Sciatic nerve (tissue), 2 donors: ENCODE measurements around the gene CALN1. TPM values are rescaled to one million over a fixed set of nuclear protein-coding genes. Genes with fewer than 3 reads are reported as not detected.
"Not testable (repeated sequence)": the region's sequence is repeated elsewhere in the genome, so short reads cannot be mapped to it uniquely, and the experiment has no call there.

ENCODE experiments used
- ATAC-seq: fragments of 200-7000 bp; cut with Tn5 transposase; one replicate; pipeline ENCODE4 v1.9.1; 2020; ENCODE audit warnings: mild to moderate bottlenecking, moderate library complexity
- DNase-seq: peaks from one replicate; pipeline ENCODE4 v3.0.0-alpha.2; 2020; ENCODE audit warnings: low spot score
- intact Hi-C: fragments of 100-400 bp; cut with DNase I; formaldehyde crosslinking; loops from one replicate; pipeline ENCODE4 v1.14.2; 2022
- total RNA-seq: library from RNA; stranded (reverse); fragmentation: NEBNext Ultra II Directional; extraction: Animal tissue kit (Norgen Biotek cat#: 25700); gene quantifications from one replicate; pipeline ENCODE4 v1.2.1, GENCODE V29; 2021
- donor health status: DM: no; HTN: no; CAD: no.
- donor health status: DM: no; HTN: no; CAD: no.

CALN1 gene
- 0.53 TPM for total RNA-seq

DNA sequence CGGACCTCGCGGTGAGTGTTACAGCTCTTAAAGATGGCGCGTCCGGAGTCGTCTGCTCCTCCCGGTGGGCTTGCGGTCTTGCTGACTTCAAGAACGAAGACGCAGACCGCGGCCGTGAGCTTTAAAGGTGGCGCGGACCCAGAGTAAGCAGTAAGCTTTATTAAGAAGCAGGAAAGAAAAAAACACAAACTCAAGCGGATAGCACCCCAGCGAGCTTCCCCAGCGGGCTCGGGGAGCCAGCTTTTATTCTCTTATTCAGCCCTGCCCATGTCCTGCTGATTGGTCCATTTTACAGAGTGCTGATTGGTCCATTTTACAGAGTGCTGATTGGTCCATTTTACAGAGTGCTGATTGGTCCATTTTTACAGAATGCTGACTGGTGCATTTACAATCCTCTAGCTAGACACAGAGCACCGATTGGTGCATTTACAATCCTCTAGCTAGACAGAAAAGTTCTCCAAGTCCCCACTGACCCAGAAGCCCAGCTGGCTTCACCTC, at the start of gene CALN1:
TSS of gene CALN1 (minus strand) at position 218 of the 498 bp plus-strand sequence.
- ATAC-seq, intact Hi-C loops, DNase-seq: not testable (repeated sequence)

DNA sequence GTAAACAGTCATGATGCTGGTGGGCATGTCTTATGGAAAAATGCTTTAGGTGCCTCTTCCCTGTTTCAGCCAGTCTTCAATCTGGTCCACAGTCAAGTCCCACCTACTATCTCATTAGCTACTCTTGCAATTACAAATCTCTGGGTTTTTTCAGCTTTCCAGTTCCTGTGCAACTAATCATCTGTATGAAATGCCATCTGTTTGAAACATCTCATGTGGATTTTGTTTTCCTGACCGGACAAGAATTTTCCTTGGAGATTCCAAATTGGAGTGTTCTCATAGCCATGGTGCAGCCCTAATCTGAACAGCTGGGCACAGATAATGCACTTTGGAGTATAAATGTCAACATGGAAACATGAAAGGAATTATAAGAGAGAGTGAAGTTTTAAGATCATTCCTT, 41.3 kb upstream of the CALN1 start:
- intact Hi-C loops: no loop called here
- no peak for DNase-seq

DNA sequence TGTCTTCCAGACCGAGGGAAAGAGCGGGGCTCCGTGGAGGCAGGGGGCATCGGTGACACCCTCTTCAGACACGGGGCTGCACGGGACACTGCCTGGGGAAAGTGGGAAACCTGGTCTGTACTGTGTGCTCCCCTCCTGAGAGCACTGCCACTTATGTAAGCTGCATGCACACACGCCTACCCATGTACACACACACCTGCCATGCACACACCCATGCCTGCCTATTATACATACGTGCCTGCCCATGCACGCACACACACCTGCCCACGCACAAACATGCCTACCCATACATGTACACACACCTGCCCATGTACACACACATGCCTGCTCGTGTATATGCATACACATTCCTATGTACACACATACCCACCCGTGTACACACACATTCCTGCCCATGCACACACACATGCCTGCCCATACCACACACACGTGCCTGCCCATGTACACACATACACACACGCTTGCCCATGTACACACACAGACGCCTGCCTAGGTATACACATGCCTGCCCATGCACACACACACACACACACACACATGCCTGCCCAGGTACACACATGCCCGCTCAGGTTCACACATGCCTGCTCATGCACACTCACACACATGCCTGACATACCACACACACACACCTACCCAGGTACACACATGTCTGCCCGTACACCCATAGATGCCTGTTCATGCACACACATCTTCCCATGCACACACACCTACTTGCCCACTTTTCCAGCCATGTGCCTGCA, 35.5 kb upstream of the CALN1 start:
- ATAC-seq (no peak), DNase-seq (no peak)

More for the DNA sequence above, 41.3 kb upstream of the CALN1 start:
- ATAC-seq: no peak

DNA sequence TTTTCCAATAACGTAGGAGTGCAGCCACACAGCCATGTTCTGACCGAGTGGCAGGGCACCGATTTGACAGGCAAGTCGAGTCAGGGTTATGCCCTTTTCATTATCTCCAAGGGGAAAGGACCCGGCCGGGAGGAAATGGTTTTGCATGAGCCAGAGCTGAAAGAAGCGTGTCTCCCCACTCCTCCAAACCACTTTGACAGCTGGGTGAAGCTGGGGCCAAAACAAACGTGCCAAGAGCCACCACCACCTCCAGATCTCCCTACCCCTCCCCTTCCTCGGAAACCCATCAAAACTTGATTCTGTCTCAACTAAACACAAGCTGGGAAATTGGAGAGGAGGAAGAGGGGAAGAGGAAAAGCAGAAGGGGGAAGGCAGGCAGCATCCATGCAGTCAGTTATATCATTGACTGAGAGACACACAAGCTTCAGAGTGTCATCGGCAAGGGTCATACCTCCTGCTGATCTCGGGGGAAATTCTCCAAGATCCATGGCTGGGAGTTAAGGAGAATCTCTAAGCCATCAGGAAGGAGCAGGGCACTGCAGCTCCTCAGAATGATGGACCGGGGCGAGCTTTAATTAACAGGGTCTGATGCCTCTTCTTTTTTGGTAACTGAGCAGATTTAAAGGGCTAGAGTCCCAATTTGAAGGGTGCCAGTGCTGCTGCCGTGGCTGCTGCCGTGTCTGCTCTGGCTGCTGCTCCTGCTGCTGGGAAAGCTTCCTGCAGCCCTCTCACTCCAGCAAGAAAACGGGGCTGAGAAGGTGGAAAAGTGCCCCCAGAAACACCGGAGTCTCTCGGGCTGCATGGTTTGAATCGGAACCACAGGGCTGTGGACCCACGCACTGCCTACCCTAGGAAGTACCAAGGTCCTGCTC, 34.7 kb upstream of the CALN1 start:
- intact Hi-C loops: no loop called here
- DNase-seq: no peak
- ATAC-seq: no peak

More for the DNA sequence above, 35.5 kb upstream of the CALN1 start:
- intact Hi-C loops: no loop called here

DNA sequence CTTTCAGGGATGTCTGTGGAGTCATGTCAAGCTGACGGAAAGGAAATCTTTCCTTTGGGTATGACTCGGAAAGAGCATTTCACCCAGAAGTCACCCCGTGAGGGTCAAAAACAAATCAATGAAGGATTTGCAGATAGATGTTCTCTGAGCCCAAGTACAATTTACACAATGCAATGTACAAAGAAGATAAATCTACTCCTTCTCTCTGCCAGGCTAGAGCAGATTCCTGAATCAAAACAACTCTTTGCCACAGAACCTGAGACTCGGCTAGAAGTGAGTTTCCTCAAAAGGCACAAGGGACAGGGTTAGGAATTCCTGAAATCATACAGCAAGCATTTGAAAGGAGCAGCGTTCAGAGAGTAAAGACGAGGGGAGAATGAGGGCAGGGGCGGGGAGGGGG, 34.0 kb upstream of the CALN1 start:
- no peak for ATAC-seq

DNA sequence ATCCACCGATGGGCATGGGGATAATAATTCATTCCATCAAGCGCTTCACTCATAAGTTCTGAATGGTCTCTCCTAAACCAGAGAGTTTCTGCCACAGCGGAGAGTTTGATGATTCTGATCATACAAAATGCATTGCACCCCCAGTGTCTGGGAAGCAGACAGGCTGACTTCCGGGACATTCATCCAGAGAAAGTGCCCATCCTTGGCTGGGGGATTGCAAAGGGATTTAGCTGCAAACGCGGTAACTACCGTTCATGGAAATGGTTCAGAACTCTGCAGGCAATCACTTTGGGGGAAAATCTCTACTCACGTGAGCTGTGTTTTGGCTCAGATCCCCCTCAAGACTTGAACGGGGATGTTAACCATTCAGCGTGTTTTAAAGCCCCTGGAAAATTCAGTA, 33.4 kb upstream of the CALN1 start:
- ATAC-seq (no peak), DNase-seq (no peak)
- intact Hi-C loops: no loop called here

More for the DNA sequence above, 34.0 kb upstream of the CALN1 start:
- intact Hi-C loops: no loop called here
- no peak for DNase-seq

DNA sequence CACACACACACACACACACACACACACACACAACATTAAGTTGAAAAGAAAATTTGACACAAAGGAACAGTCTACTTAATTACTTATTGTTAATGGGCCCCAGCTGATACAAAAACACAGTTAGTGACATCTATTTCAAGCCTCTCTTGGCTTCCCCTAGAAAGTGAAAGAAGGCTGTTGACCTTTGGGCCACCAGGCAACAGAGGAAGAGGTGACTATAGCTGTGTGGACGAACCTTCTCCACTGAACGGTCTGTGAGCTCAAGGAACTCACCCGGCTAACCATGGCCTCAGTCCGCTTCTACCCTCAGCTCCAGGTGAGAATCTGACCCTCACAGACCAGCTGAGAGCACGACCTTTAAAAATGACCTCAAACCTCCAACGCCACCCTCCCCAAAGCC, 32.9 kb upstream of the CALN1 start:
- intact Hi-C loops: no loop called here
- ATAC-seq: no peak
- no peak for DNase-seq

DNA sequence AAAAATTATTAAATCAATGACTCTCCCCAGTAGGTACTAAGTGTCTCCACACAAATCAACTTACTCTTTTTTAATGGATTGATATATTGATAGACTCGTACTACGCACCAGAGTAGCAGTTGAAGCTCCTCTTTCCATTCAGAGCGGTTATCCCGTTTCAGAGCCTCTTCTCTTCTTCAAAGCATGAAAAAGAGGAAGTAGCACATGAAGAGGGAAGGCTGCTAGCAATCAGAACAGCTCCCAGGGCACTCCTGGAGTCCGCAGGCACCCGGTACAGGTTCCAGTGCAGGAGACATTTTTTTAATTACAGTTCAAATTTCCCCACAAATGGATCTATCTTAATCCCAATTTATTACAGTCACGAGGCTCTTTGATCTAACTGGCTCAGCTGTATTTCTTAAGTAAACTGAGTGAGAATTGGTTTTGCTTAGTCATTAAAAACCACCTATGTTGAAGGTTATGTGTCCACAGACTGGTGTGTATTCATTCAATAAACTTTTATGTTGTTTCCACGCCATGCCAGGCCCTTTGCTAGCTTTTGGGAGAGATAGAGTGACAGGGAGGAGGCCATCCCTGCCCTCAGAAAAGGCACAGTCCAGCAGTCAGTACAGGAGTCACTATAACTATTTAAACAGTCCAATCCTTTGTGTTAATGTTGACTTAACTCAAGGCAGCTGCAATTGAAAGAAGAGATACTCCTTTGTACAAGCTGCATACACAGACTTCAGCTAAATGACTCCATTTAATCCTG, 32.1 kb upstream of the CALN1 start:
- intact Hi-C loops: no loop called here
- DNase-seq (no peak), ATAC-seq (peak; percentile 52)

DNA sequence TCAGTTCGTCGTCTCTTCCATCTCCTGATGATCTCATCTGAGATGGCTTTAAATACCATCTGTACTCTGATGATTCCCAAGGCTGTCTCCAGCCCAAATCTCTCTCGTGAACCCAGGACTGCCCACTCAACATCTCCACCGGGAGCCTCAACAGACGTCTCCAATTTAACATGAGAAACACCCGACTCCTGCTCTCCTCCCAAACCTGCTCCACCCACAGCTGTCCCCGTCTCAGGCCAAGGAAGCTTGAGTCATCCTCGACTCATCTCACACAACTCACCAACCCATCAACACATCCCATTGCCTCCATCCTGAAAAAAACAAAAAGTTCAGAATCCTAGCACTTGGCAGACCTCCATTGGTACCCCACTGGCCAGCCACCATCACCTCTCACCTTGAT, 29.7 kb upstream of the CALN1 start:
- DNase-seq: no peak
- no peak for ATAC-seq
- intact Hi-C loops: no loop called here

DNA sequence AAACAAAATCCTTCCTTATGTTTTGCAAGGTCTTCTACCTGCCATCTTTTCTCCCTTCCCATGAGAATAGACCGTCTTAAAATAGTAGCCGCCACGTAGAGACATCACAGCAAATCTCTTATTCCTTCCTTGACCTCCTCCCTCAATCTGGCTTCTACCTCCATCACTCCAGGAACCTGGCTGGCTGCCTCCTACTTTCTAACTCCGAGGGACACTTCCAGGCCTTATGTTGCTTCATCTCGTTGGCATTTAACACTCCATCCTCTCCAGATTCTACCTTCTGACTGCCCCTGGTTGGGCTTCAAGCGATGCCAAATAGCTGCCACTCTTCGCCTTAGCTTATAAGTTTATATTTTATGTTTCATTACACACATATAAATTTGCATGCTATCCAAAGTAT, 26.4 kb upstream of the CALN1 start:
- intact Hi-C loops: no loop called here
- DNase-seq (no peak), ATAC-seq (no peak)

DNA sequence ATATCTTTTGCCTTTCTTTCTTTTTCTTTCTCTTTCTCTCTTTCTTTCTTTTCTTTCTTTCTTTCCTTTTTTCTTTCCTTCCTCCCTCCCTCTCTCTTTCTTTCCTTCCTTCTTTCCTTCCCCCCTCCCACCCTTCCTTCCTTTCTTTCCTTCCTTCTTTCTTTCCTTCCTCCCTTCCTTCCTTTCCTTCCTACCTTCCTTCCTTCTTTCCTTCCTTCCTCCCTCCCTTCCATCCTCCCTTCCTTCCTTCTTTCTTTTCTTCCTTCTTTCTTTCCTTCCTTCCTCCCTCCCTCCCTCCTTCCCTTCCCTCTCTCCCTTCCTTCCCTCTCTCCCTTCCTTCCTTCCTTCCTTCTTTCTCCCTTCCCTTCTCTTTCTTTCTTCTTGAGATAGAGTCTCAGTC, 25.5 kb upstream of the CALN1 start:
- ATAC-seq (no peak), DNase-seq (no peak)
- intact Hi-C loops: no loop called here

DNA sequence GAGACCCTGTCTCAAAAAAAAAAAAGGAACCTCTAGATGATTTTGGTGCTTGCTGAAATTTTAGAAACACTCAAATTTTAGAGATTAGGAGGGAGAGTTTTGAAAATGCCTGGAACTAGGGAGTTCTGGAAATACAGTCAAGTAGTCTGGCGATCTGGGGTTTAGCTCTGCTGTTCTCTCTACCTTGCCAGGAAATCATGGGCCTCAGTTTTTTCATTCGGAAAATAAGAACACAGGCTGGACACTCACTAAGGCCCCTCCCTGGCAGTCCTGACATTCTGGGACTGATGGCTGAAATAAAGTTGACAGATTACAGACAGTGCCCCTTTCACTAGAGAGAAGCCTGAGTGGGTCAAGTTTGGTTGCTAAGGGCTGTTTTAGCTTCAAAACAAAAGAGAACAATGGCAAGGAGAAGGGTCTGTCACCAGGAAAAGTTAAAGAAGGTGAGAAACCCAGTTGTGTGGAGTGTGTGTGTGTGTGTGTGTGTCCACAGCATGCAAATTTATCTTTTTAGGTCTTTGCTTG, 25.0 kb upstream of the CALN1 start:
- ATAC-seq (no peak), DNase-seq (no peak)
- intact Hi-C loops: no loop called here

DNA sequence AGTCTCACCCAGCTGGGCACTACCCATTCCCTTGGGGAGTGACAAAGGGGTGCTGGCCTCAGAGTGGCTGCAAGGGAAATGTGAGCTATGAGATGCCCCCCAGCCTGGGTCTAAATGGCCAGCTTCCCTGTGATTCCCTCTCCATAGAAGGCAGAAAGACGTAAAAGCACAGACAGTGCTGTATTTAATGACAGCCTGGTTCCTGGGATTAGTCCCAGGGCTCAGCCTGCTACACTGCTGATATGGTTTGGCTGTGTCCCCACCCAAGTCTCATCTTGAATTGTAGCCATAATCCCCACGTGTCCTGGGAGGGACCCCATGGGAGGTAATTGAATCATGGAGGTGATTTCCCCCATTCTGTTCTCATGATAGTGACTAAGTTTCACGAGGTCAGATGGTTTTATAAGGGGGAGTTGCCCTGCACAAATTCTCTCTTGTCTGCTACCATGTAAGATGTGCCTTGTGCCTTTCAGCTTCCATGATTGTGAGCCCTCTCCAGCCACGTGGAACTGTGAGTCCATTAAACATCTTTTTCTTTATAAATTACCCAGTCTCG, 23.9 kb upstream of the CALN1 start:
- no peak for DNase-seq
- intact Hi-C loops: no loop called here
- peak; percentile 71 for ATAC-seq

DNA sequence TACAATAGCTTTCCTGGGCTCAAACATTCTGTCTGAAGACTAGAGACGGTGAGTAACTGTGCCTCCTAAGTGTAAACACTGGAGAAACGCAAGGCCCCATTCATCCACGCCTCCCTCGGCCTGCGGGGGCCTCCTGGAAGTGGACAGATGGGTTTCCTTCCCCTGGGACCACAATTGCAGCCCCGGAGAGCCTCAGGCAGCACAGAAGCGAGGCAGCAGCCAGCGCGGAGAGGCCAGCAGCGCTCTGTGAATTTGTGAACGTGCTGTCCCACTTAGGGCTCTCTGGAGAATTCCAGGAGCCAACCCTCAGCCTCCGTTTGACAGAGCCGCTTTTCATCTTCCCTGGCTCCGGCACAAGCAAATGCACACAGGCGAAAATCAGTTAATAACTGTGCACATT, 23.2 kb upstream of the CALN1 start:
- peak; percentile 93 for ATAC-seq
- DNase-seq: no peak
- intact Hi-C loops: no loop called here

DNA sequence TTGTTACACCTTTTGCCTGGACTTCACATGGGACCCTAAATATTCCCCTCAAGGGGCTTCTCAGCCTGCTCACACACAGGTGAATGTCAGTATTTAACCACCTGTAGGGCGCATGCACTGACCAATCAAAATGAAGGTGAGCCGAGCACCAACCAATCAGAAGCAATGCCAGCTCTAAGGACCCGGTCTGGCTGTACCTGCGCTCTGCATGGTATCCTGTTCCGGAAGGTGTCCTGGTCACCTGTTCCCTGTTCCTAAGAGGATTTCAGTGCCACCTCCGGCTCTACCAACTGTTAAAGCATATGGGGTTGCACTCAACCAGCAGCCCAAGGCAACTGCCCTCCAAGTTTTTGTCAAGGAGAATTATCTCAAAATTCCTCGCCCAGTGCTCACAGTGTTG, 18.4 kb upstream of the CALN1 start:
- DNase-seq: no peak
- no peak for ATAC-seq
- intact Hi-C loops: no loop called here

DNA sequence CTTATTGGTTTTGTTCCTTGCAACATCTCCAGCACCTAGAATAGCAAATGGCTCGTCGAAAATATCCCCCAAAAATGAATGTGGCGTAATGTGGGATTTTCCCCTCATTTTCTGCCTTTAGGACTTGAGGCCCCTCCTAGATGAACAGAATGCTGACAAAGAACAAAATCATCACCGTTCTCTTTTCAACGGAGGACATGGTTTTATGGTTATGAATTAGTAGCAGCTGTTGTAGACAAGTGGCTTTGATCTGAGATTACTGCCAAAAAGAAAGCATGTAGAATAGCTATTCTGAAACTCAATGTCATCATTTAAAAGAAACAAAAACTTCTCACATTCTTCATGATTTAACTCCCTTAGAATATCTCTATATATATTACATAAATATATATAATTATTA, 17.2 kb upstream of the CALN1 start:
- intact Hi-C loops: no loop called here
- ATAC-seq (no peak), DNase-seq (no peak)

DNA sequence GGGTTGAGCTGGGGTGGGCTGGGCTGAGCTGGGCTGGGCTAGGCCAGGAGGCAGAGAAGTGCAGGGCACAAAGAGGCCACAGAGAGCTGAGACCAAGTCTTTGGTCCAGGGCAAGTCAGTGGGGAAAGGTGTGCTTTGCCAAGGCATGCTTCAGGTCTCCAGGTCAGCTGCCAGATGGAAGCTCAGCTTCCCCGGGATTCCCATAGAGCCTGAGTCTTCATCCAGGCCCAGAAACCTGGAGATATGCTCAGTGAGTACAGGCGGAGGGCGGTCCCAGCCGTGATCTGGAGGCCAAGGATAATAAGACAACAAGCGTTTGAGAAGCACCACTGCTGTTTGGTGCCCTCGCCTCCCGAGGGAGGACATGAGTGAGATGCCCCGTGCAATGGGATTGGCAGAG, 4.7 kb upstream of the CALN1 start:
- intact Hi-C loops: no loop called here
- ATAC-seq (no peak), DNase-seq (no peak)

DNA sequence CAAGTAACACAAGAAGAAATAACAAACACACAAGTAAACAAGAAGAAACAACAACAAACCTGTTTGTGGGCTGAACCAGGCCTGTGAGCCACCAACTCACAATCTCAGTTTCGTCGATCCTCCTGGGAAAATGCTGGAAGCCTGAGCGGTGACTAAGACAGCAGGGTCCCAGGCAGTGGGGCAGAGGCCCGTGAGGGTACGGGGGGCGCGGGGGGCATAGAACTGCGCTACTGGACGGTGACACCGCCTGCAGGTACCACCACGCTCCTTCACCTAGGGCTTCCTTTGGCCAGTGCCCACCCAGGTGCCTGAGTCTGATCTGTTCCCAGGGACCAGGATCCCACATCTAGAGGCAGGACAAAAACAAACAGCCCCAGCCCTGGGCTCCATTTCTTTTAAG, 3.4 kb upstream of the CALN1 start:
- intact Hi-C loops: no loop called here
- DNase-seq: no peak
- no peak for ATAC-seq

DNA sequence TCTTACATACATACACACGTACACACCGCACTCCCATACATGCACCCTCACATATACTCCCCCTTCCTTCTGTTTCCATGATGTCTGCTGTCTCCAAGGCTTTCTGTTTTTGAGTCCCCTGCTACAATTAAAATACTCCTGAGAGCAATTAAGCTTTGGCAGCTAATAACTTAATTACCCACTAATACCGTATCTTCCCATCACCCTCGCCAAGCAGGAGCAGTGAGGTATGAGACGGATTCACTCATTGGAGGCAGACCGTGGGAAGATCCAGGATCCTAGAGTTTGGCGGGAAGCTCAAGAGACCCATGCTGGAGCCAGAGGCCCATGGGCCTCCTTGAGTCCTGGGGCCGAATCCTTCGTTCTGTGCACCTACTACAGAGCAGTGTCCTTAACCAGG, 1.7 kb upstream of the CALN1 start:
- DNase-seq (no peak), ATAC-seq (no peak)
- intact Hi-C loops: no loop called here
